Subcutaneous abdominal adipose tissue (tissue), 5 donors: ENCODE measurements around the gene SKIC8.
A peak's percentile ranks its signal among the peaks of the same experiment; 100 is the strongest.

Source experiments
- H3K27ac ChIP-seq: one replicate; pipeline ENCODE4 v1.7.0; 2013; ENCODE audit warnings: low read depth, mild to moderate bottlenecking, inconsistent platforms, low read length, moderate library complexity
- H3K27me3 ChIP-seq, 5 donors: one replicate each; pipeline ENCODE4 v1.7.0; 2013; ENCODE audit warnings: low read length in 5 of 5, inconsistent platforms in 1 of 5; ENCODE audit not compliant: control insufficient read depth in 5 of 5, insufficient read depth in 4 of 5
- H3K36me3 ChIP-seq, 5 donors: one replicate each; pipeline ENCODE4 v1.7.0; 2013; ENCODE audit warnings: low read length in 5 of 5; ENCODE audit not compliant: control insufficient read depth in 5 of 5, insufficient read depth in 5 of 5
- H3K4me1 ChIP-seq, 5 donors: one replicate each; pipeline ENCODE4 v1.7.0; 2013; ENCODE audit warnings: low read length in 5 of 5, mild to moderate bottlenecking in 3 of 5, moderate library complexity in 1 of 5; ENCODE audit not compliant: control insufficient read depth in 5 of 5, insufficient read depth in 5 of 5
- H3K4me3 ChIP-seq, 5 donors: one replicate each; pipeline ENCODE4 v1.7.0; 2013; ENCODE audit warnings: low read length in 5 of 5, low read depth in 1 of 5
- H3K9ac ChIP-seq, 5 donors: one replicate each; pipeline ENCODE4 v1.7.0; 2013; ENCODE audit warnings: low read length in 5 of 5, mild to moderate bottlenecking in 4 of 5, moderate library complexity in 3 of 5
- H3K9me3 ChIP-seq, 5 donors: one replicate each; pipeline ENCODE4 v1.7.0; 2013; ENCODE audit warnings: low read length in 5 of 5; ENCODE audit not compliant: control insufficient read depth in 5 of 5
- donor health status: healthy.
- donor health status: healthy.
- donor health status: healthy.
- donor health status: healthy.
- donor health status: healthy.

The SKIC8 gene

DNA sequence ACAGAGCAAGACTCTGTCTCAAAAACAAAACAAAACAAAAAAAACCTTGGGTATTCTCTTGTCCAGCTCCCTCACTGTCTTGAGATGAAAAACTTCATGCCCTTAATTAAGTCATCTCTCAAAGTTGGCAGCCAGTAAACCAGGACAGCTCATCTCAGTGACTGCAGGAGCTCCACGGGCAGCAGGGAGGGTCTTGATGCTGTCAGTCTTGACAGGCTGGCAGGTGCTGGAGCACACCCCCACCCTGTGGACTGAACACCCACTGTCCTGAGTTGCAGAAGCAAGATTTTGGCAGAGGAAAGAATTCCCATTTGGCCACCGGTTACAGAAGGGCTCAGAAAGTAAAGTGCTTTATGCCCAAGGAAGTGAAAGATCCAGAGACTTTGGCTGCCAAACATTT is 27.1 kb downstream of the SKIC8 start:
- no peak overlapping the region for H3K4me3 ChIP-seq
- no peak overlapping the region for H3K9ac ChIP-seq
- no peak overlapping the region for H3K27ac ChIP-seq
- no peaks in the 10 kb centered on the region for H3K27me3 ChIP-seq
- H3K4me1 ChIP-seq: peaks cover 0 to 1% (median 0%) of the 10 kb centered on the region in 5 donors
- peaks cover 6 to 33% (median 25%) of the 10 kb centered on the region in 5 donors for H3K36me3 ChIP-seq
- no peaks in the 10 kb centered on the region for H3K9me3 ChIP-seq

DNA sequence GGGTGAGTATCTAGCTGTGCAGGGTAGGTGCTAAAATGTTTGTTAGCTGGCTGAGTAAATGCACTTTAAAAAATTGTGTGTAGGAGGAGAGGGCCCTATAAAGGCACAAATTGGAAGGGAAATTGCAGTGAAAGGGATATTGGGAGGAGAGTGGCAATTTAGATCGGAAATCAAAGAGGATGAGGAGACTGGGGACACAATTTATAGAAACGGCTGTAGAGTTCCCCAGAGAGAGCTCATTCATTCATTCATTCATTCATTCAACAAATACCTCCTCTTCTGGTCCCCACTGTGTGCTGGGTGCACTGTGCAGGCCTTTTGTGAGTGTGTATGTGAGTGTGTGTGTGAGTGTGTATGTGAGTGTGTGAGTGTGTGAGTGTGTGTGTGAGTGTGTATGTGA is 32.6 kb downstream of the SKIC8 start:
- no peaks in the 10 kb centered on the region for H3K27me3 ChIP-seq
- no peak overlapping the region for H3K4me3 ChIP-seq
- peaks cover 3 to 25% (median 17%) of the 10 kb centered on the region in 5 donors for H3K4me1 ChIP-seq
- H3K9ac ChIP-seq: no peak overlapping the region
- no peak overlapping the region for H3K27ac ChIP-seq
- H3K9me3 ChIP-seq: no peaks in the 10 kb centered on the region
- peaks cover 0 to 7% (median 4%) of the 10 kb centered on the region in 5 donors for H3K36me3 ChIP-seq

DNA sequence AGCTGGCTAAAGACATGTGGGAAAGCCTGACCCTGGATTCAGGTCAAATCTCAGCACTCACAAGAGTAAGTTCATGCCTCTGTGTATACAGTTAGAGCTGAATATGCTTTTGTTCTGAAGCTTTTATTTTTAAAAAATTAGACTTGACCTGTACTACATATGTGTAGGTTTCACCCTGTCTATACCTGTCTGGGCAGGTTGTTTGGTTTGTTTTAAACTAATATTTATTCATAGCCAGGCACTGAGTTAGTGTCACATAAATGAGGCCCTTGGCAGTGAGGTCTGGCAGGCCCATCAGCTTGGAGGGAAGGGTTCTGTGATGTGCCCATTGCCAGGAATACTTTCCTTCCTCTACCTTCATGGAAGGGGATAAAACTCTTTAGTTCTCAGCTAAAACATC is 33.2 kb downstream of the SKIC8 start:
- Histone ChIP-seq H3K27ac (peak overlapping the region; percentile 13), H3K9ac (no peak overlapping the region), H3K27me3 (no peaks in the 10 kb centered on the region), H3K36me3 (peaks cover 0 to 7% (median 2%) of the 10 kb centered on the region in 5 donors), H3K4me3 (peak overlapping the region in 2 of 5 donors; percentile 76 to 78), H3K9me3 (no peaks in the 10 kb centered on the region), H3K4me1 (peaks cover 3 to 25% (median 17%) of the 10 kb centered on the region in 5 donors)

DNA sequence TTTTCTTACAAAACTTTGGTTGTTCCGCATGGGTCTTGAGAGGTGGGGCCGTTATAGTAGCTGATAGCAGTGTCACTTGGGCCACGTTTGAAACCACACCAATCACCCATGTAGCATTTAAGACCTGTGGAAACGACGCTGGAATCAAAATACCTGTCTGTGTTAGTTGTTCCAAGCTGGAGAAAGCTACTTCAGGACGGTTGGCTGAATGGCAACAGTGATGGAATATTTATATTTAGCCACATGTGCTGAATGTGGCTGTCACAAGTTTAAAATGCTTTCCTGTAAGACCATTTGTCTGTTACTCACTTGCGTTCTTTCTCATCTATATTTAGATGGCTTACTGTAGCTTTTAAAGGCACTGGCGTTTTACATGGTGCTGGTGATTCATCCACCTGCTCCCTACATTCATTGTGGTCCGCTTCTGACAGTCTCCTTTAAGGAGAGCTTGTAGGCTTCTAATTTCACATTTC is 33.6 kb downstream of the SKIC8 start:
- Histone ChIP-seq H3K4me1 (peaks cover 3 to 25% (median 17%) of the 10 kb centered on the region in 5 donors), H3K9me3 (no peaks in the 10 kb centered on the region), H3K27me3 (no peaks in the 10 kb centered on the region), H3K27ac (peak overlapping the region; percentile 31), H3K9ac (peak overlapping the region in 3 of 5 donors; percentile 82 to 88 (median 85)), H3K4me3 (peak overlapping the region in 4 of 5 donors; percentile 76 to 82 (median 80)), H3K36me3 (peaks cover 0 to 3% (median 0%) of the 10 kb centered on the region in 5 donors)

DNA sequence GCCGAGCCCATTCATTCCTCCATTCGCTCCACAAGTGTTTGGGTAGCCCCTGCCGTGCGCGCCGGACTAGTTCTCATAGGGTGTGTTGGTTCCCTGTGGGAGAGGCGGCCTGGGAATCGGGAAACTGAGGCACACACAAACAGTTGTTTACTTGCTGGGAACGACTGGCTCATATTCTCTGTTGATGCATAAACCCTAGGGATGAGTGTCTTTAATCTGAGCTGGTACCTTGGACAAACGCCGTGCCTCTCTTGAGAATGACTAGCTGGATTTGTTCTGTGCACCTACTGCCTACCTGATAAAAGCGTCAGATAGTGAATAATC is 34.3 kb downstream of the SKIC8 start:
- Histone ChIP-seq H3K9me3 (no peaks in the 10 kb centered on the region), H3K4me3 (peak overlapping the region; percentile 71 to 82 (median 78)), H3K36me3 (no peaks in the 10 kb centered on the region), H3K4me1 (peaks cover 3 to 25% (median 17%) of the 10 kb centered on the region in 5 donors), H3K27me3 (no peaks in the 10 kb centered on the region), H3K27ac (peak overlapping the region; percentile 31), H3K9ac (peak overlapping the region; percentile 66 to 88 (median 85))

DNA sequence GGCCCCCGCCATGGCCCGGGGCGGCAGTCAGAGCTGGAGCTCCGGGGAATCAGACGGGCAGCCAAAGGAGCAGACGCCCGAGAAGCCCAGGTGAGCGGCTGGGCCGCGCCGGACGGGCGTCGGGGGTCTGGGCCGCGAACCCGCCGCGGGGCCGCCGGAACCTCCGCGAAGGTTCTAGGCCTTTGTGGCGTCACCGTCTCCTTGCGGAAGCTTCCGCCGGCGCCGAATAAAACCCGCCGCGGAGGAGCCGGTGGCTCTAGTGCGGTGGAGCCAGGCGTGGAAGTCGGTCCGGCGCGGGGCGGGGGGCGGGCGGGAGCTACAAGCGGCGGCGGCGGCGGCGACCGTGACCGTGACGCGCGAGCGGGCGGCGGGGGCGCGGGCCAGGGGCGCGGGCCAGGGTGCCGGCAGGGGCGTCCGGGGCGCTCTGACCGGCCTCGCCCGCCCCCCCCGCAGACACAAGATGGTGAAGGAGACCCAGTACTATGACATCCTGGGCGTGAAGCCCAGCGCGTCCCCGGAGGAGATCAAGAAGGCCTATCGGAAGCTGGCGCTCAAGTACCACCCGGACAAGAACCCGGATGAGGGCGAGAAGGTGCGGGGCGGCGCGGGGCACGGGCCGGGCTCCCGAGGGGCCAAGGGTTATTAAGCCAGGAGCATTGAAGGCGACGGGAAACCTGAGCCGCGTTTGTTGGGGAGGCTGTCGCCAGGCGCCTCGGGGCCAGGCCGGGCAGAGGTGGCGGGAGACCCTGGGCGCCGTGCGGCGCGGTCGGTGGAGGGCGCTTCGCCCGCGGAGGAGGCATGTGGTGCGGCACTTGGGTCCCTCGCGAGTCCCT is 34.9 kb downstream of the SKIC8 start, which contains the start of gene DNAJA4:
TSS of gene DNAJA4 (plus strand) at position 259 of the 833 bp plus-strand sequence. CDS start at position 461, 202 bp downstream.
- H3K9ac ChIP-seq: peak within 1 kb of the TSS; percentile 77 to 88 (median 85)
- no peaks in the 10 kb centered on the region for H3K36me3 ChIP-seq
- H3K9me3 ChIP-seq: no peaks in the 10 kb centered on the region
- H3K4me1 ChIP-seq: peaks cover 3 to 25% (median 17%) of the 10 kb centered on the region in 5 donors
- H3K4me3 ChIP-seq: peak within 1 kb of the TSS; percentile 71 to 82 (median 78)
- H3K27me3 ChIP-seq: no peaks in the 10 kb centered on the region
- peak within 1 kb of the TSS; percentile 70 for H3K27ac ChIP-seq

DNA sequence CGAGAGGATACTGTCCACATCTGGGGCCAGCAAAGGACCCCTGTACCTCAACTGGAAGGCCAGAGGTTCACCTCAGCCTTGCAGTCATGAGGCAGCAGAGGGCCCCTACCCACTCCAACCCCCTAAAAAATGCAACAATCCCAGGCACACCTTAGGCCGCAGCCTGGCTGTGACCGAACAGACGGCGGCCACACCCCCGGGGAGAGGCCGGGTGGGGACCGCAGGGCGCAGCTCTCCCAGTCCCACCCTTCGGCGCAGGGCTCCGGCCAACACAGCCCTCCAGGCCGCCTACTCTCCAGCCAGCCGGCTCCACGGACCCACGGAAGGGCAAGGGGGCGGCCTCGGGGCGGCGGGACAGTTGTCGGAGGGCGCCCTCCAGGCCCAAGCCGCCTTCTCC is 35.5 kb downstream of the SKIC8 start:
- H3K4me3 ChIP-seq: peak overlapping the region; percentile 31 to 78 (median 55)

DNA sequence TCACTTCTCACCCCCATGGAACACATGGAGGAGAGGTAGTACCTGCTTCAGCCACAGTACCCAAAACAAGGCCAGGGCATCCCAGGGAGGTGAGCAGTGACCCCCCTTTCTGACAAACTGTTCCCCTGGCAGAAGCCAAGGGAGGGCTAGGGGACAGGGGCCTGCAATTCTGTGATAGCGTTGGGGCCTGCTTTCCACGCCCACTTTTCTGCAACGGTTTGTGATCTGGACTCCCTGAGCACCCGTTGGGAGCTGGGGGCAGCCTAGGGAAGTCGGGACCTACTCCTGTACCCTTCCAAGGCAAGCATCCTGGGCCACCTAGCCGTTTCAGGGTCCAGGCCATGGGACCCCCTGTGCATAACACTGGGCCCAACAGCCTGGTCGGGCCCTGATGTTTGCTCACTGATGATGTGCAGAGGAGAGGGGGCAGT is 36.0 kb downstream of the SKIC8 start:
- Histone ChIP-seq H3K27me3 (no peaks in the 10 kb centered on the region), H3K4me3 (peak overlapping the region in 2 of 5 donors; percentile 31 to 55), H3K9ac (no peak overlapping the region), H3K36me3 (no peaks in the 10 kb centered on the region), H3K27ac (no peak overlapping the region), H3K4me1 (peaks cover 3 to 25% (median 17%) of the 10 kb centered on the region in 5 donors), H3K9me3 (no peaks in the 10 kb centered on the region)

More for the DNA sequence above, 35.5 kb downstream of the SKIC8 start:
- no peaks in the 10 kb centered on the region for H3K27me3 ChIP-seq
- H3K4me1 ChIP-seq: peaks cover 3 to 25% (median 17%) of the 10 kb centered on the region in 5 donors
- H3K36me3 ChIP-seq: no peaks in the 10 kb centered on the region
- H3K9me3 ChIP-seq: no peaks in the 10 kb centered on the region
- peak overlapping the region in 4 of 5 donors; percentile 59 to 79 (median 68) for H3K9ac ChIP-seq
- peak overlapping the region; percentile 70 for H3K27ac ChIP-seq

DNA sequence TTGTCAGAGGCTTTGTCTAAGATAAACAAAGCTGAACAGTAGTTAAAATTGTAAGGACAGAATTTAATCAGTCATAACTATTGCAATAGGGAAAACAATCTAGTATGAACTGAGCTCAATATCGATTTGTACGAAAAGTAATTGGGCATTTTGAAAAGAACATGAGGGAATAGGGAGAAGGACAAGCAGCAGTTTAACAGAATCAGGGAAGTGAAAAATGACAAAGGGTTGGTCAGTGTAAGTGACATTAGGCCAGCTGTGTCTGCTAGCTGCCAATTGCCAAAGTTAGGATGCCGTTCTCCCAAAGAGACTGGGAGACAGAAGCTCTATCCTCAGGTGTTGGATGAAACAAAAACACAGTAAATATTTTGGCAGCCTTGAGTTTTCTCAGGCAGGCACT is 38.3 kb downstream of the SKIC8 start:
- H3K27ac ChIP-seq: no peak overlapping the region
- H3K4me1 ChIP-seq: peaks cover 2 to 23% (median 14%) of the 10 kb centered on the region in 5 donors
- H3K9me3 ChIP-seq: no peaks in the 10 kb centered on the region
- H3K9ac ChIP-seq: no peak overlapping the region
- no peaks in the 10 kb centered on the region for H3K36me3 ChIP-seq
- no peak overlapping the region for H3K4me3 ChIP-seq
- no peaks in the 10 kb centered on the region for H3K27me3 ChIP-seq

DNA sequence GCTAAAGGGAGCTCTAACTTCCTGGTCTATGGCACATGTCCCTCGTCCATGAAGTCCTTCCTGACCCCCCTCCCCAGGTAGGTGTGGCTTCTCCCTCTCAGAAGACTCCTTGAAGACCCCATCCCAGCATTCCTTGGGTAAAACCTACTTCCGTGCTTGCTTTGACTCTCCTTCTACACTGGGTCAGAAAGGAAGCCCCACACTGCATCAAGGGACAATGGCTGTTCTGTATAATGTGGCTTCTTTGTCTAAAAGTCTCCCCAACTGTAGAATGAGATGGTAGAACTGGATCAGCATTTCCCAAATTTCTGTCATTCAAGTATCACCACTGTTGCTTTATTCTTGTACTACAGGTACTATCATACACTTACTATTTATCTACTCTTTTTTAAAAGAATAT is 38.9 kb downstream of the SKIC8 start:
- no peak overlapping the region for H3K4me3 ChIP-seq
- no peaks in the 10 kb centered on the region for H3K36me3 ChIP-seq
- no peaks in the 10 kb centered on the region for H3K9me3 ChIP-seq
- peaks cover 0 to 18% (median 9%) of the 10 kb centered on the region in 5 donors for H3K4me1 ChIP-seq
- H3K9ac ChIP-seq: no peak overlapping the region
- no peak overlapping the region for H3K27ac ChIP-seq
- no peaks in the 10 kb centered on the region for H3K27me3 ChIP-seq
